ENCODE results near the gene APOBEC3G. TPM values are rescaled to one million over a fixed set of nuclear protein-coding genes. Genes with fewer than 3 reads are reported as not detected.
A peak's percentile ranks its signal among the peaks of the same experiment; 100 is the strongest.
"Not testable (repeated sequence)": the region's sequence is repeated elsewhere in the genome, so short reads cannot be mapped to it uniquely, and the experiment has no call there.

The APOBEC3G gene
- total and polyA plus RNA-seq, 10 of the 15 experiments (the other 5 are each of a cell fraction or from before 2014, with no cell fraction given), result 103 to 232 (median 152) TPM

GRCh38 chr22:39041908-39042307 is 35.2 kb upstream of the APOBEC3G start:
- H3K27me3 ChIP-seq (replicated peaks in 1 of 2; ENCODE audit: control insufficient read depth in 2 of 2, insufficient read depth in 2 of 2, low read length in 1 of 2), result no peaks in the 10 kb centered on the region
- peaks cover 17% of the 10 kb centered on the region for H3K79me2 ChIP-seq (ENCODE audit: control insufficient read depth, insufficient read depth, low read length)
- H3K36me3 ChIP-seq (ENCODE audit: control insufficient read depth in 2 of 2, insufficient read depth in 2 of 2, low read length in 1 of 2), result no peaks in the 10 kb centered on the region
- ChIA-PET CTCF (no interaction called here), SMC1A (ENCODE audit: uncharacterized antibody, unreplicated experiment) (no interaction called here), POLR2A (interaction anchor here (0.7 to 1.9 kb wide), 4 partner anchors 16 to 44 kb away, joined by 3 to 7 read pairs (median 5); no protein-coding TSS in a partner anchor), RAD21 (ENCODE audit: unreplicated experiment) (interaction anchor here (0.6 kb wide), 1 partner anchor 841 kb away, joined by 3 read pairs; no protein-coding TSS in a partner anchor)
- ATAC-seq (no peak), DNase-seq (ENCODE audit: low read depth, low spot score) (no peak), FAIRE-seq (no peak)
- no peak overlapping the region for H2AFZ ChIP-seq (ENCODE audit: control insufficient read depth, low read depth, low read length)
- no peaks in the 10 kb centered on the region for H3K9me3 ChIP-seq (replicated peaks; ENCODE audit: control insufficient read depth, insufficient read depth, low read length)
- TF ChIP-seq MXI1 (IDR thresholded peaks at IDR 0.05; ENCODE audit: low read depth, low read length) (no peak), MLLT1 (IDR thresholded peaks at IDR 0.05) (peak; percentile 81), IRF4 (IDR thresholded peaks at IDR 0.05; ENCODE audit: low read depth, low read length) (no peak)
- peaks cover 9% of the 10 kb centered on the region for H3K4me1 ChIP-seq (ENCODE audit: control insufficient read depth, insufficient read depth, low read length)
- 98% methylated on average over 7 of the region's 7 CpGs for WGBS (ENCODE audit: insufficient coverage, insufficient replicate concordance, low lambda C conversion rate, missing lambda C conversion rate)
- in situ Hi-C loops (cut with MboI), result no loop called here
- no peak overlapping the region for H3K27ac ChIP-seq (ENCODE audit: control insufficient read depth, insufficient read depth)
- H3K9ac ChIP-seq (ENCODE audit: control insufficient read depth, insufficient read depth, low read length), result peak overlapping the region; percentile 88; the same call in 1 of the 2 replicates
- peak overlapping the region; percentile 98 for H3K4me3 ChIP-seq
- intact Hi-C loops (cut with micrococcal nuclease; ENCODE audit: unreplicated experiment), result no loop called here
- no peaks in the 10 kb centered on the region for H4K20me1 ChIP-seq (ENCODE audit: control insufficient read depth, insufficient read depth)
- H3K4me2 ChIP-seq (ENCODE audit: control insufficient read depth, insufficient read depth), result peak overlapping the region; percentile 77
- BruUV-seq (replicated peaks), result TSS peak; percentile 85

- POLR2A ChIA-PET, result interaction anchor here (1.9 kb wide), 1 partner anchor 21 kb away, joined by 5 read pairs; no protein-coding TSS in a partner anchor
- H2AFZ ChIP-seq (ENCODE audit: control insufficient read depth, low read depth, low read length); H3K4me3 ChIP-seq; H3K9me3 ChIP-seq (replicated peaks; ENCODE audit: control insufficient read depth, insufficient read depth, low read length); H4K20me1 ChIP-seq (ENCODE audit: control insufficient read depth, insufficient read depth); intact Hi-C loops (cut with micrococcal nuclease; ENCODE audit: unreplicated experiment); DNase-seq (ENCODE audit: low read depth, low spot score); H3K27ac ChIP-seq (ENCODE audit: control insufficient read depth, insufficient read depth); BruUV-seq (replicated peaks); H3K4me2 ChIP-seq (ENCODE audit: control insufficient read depth, insufficient read depth); H3K27me3 ChIP-seq (replicated peaks in 1 of 2; ENCODE audit: control insufficient read depth in 2 of 2, insufficient read depth in 2 of 2, low read length in 1 of 2); ATAC-seq; H3K9ac ChIP-seq (ENCODE audit: control insufficient read depth, insufficient read depth, low read length); H3K36me3 ChIP-seq (ENCODE audit: control insufficient read depth in 2 of 2, insufficient read depth in 2 of 2, low read length in 1 of 2); in situ Hi-C loops (cut with MboI); RAD21 ChIA-PET (ENCODE audit: unreplicated experiment); H3K4me1 ChIP-seq (ENCODE audit: control insufficient read depth, insufficient read depth, low read length); CTCF ChIA-PET; FAIRE-seq: not testable (repeated sequence)
- SMC1A ChIA-PET (ENCODE audit: uncharacterized antibody, unreplicated experiment), result interaction anchor here (1.0 kb wide), 1 partner anchor 37 kb away, joined by 4 read pairs; no protein-coding TSS in a partner anchor
- H3K79me2 ChIP-seq (ENCODE audit: control insufficient read depth, insufficient read depth, low read length), result peaks cover 17% of the 10 kb centered on the region
- WGBS (ENCODE audit: insufficient coverage, insufficient replicate concordance, low lambda C conversion rate, missing lambda C conversion rate), result 98% methylated on average over 16 of the region's 18 CpGs
Observed at GRCh38 chr22:39043063-39043462, 34.0 kb upstream of the APOBEC3G start.

- BruUV-seq (replicated peaks); H3K27ac ChIP-seq (ENCODE audit: control insufficient read depth, insufficient read depth); SMC1A ChIA-PET (ENCODE audit: uncharacterized antibody, unreplicated experiment); H2AFZ ChIP-seq (ENCODE audit: control insufficient read depth, low read depth, low read length); DNase-seq (ENCODE audit: low read depth, low spot score); H4K20me1 ChIP-seq (ENCODE audit: control insufficient read depth, insufficient read depth); ATAC-seq; FAIRE-seq; CTCF ChIA-PET; H3K9me3 ChIP-seq (replicated peaks; ENCODE audit: control insufficient read depth, insufficient read depth, low read length); in situ Hi-C loops (cut with MboI); POLR2A ChIA-PET; H3K9ac ChIP-seq (ENCODE audit: control insufficient read depth, insufficient read depth, low read length); intact Hi-C loops (cut with micrococcal nuclease; ENCODE audit: unreplicated experiment); H3K4me1 ChIP-seq (ENCODE audit: control insufficient read depth, insufficient read depth, low read length); RAD21 ChIA-PET (ENCODE audit: unreplicated experiment); H3K4me3 ChIP-seq; H3K27me3 ChIP-seq (replicated peaks in 1 of 2; ENCODE audit: control insufficient read depth in 2 of 2, insufficient read depth in 2 of 2, low read length in 1 of 2); H3K4me2 ChIP-seq (ENCODE audit: control insufficient read depth, insufficient read depth); H3K36me3 ChIP-seq (ENCODE audit: control insufficient read depth in 2 of 2, insufficient read depth in 2 of 2, low read length in 1 of 2): not testable (repeated sequence)
- H3K79me2 ChIP-seq (ENCODE audit: control insufficient read depth, insufficient read depth, low read length), result peaks cover 17% of the 10 kb centered on the region
- WGBS (ENCODE audit: insufficient coverage, insufficient replicate concordance, low lambda C conversion rate, missing lambda C conversion rate), result 84% methylated on average over 14 of the region's 14 CpGs
Observed at GRCh38 chr22:39045136-39045535, 31.9 kb upstream of the APOBEC3G start.
